ENCODE data around the gene ARID3C.
"Not testable (repeated sequence)": the region's sequence is repeated elsewhere in the genome, so short reads cannot be mapped to it uniquely, and the experiment has no call there.

ARID3C gene

DNA sequence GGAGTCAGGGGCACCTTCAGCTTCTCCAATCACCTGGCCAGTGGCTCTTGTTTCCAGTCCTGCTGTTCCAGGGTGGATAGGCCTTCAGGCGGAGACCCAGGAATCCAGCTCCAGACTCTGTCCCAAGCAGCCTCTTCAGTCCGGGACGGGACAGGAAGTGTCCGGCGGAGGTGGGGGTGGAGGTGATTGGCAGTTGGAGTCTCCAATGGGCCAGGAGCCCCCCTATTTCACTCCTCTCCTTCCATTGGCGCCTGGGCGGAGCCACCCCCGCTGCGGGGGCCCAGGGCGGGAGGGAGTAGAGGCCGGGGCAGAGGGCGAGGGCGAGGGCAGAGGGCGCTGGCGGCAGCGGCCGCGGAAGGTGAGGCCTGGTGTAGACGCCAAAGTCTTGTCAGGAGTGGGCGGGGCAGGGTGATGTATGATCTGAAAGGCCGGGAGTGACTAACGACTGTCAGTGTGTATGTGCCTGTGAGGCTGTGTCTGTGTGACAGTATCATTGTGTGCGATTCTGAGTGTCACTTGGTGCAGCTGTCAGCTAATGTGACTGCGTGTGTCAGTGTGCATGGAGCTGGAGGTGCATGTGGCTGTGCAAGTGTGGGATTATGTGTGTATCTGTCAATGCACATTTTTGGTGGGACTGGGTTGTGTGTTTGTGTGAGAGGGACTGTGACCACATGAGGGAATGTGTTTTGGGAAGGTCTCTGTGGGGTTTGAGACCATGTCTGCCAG lies 23.2 kb upstream of the ARID3C start, which contains the start of gene IL11RA:
TSS of gene IL11RA (plus strand) at position 310 of the 726 bp plus-strand sequence. CDS start 3,033 bp downstream, outside the sequence.
- peak; percentile 71 to 79 (median 76) for DNase-seq

DNA sequence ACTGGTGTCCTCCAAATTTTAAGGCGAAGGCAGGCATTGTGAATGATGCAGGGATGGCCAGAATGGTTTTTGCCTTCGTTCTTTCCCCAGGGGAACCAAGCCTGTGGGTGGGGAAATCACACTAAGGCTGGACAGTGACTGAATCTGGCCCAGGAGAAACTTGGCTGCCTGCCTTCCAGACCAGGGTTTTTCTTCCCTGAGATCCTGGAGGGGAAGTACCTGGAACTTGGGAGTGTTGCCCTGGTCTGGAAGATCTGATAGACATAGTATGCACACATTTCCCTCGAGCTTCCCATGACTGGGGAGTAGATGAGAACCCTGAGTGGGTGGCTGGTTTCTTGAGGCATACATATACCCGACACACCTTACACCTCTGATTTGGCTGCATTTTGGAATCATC lies 22.5 kb upstream of the ARID3C start:
- peak; percentile 54 to 73 (median 67) for DNase-seq

DNA sequence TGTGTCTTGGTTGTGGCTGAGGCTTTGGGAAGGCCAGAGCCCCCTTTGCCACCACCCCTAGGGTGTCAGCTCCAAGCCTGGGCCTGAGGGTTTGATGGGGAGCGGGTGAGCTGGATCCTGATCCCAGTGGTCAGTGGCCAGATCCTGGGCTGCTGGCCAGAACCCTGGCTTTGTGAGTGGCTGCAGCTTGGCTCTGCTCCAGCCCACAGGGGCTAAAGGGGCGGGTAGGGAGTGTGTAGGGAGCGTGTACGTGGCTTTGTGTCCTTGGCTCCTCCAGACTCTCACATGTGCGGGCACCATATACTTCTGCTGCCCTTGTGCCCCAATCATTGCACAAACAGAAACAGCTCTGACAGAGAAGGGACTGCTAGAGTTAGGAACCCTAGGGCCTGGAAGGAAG lies 21.9 kb upstream of the ARID3C start:
- DNase-seq = no peak

DNA sequence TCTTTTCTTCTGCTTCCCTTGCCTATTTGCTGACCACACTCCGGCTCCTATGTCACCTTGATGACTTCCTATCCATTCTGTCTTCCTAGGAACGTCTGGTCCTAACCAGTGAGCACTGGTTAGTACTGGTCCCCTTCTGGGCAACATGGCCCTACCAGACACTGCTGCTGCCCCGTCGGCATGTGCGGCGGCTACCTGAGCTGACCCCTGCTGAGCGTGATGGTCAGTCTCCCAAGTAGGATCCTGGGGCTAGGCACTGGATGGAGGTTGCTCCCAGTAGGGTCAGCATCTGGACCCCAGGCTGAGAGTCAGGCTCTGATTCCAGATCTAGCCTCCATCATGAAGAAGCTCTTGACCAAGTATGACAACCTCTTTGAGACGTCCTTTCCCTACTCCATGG lies 19.8 kb upstream of the ARID3C start:
- DNase-seq = no peak

DNA sequence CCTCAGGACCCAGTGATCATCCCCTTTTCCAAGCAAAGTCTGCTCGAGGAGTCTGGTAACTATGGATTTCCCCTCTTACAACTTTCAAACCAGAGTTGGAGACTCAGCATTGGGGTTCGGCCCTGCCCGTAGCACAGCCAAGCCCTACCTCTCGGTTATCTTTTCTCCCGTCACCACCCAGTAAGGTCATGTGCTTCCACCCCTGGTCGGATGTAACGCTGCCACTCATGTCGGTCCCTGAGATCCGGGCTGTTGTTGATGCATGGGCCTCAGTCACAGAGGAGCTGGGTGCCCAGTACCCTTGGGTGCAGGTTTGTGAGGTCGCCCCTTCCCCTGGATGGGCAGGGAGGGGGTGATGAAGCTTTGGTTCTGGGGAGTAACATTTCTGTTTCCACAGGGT lies 18.8 kb upstream of the ARID3C start:
- no peak for DNase-seq

DNA sequence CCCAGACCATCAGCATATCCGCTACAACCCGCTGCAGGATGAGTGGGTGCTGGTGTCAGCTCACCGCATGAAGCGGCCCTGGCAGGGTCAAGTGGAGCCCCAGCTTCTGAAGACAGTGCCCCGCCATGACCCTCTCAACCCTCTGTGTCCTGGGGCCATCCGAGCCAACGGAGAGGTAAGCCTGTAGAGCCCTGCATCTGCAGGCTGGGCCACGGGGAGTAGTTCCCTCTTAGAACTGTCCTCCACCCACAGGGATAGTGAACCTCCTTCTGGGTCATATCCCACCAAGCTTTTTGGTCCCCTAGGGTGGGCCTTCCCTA lies 18.2 kb upstream of the ARID3C start:
- DNase-seq = peak in 2 of 3 donors; percentile 30 to 32

DNA sequence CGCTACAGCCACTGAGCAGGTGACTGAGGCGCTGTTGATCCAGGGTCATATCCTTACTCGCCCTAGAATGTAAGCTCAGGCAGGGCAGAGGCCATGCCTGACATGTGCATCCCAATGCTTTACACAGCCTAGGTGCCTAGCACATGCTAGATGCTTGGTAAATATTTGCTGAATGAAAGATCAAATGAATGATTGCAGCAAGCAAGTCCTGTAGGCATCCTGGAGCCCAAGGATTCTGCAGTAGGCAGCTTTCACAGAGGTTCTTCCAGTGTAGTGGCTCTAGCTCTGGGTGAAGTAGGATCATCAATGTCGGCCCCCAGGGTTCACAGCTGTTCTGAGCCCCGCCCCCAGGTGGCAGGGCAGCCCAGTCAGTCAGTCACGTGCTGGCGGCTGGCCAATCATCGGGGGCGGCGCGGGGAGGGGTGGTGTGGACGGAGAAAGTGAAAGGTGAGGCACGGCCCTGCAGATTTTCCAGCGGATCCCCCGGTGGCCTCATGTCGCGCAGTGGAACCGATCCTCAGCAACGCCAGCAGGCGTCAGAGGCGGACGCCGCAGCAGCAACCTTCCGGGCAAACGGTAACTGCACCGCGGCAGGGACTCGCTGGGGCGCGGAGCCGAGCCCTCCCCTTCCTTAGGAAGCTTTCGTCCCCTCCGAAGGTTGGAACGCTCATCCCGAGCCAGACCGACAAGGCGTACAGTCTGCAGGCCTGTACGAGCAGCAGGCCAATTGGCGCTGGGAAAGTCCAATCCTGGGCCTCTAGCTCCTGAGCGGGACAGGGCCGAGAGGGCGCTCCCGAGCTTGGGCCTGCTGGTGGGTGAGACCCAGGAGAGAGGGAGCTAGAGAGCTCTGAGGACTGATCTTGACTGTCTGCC lies 17.6 kb upstream of the ARID3C start, which contains the start of gene GALT:
TSS of gene GALT (plus strand) at position 465 of the 873 bp plus-strand sequence. CDS start at position 495, 30 bp downstream.
- peak; percentile 90 to 95 (median 92) for DNase-seq

DNA sequence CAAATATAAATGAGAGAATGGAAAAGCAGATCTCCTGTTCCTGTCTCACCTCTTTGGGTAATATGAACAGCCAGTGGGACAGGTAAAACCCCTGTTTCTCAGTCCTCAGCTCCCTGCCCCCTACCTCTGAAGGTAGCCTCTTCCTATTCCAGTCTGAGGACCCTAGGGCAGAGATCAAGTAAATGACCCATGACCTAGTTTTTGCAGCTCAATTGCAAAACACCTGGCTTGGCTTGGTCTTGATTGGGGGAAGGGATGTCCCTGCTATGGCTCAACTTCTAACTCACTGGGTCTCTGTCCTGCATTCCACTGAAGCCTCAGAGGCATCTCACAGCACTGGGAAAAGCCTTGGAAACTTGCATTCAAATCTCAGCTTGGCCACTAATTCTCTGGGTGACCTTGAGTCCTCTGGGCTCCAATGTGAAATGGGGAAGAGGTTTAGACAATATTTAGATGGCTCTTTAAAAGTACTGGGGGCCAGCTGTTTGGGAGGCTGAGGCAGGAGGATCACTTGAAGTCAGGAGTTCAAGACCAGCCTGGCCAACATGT lies 16.0 kb upstream of the ARID3C start:
- DNase-seq = no peak

DNA sequence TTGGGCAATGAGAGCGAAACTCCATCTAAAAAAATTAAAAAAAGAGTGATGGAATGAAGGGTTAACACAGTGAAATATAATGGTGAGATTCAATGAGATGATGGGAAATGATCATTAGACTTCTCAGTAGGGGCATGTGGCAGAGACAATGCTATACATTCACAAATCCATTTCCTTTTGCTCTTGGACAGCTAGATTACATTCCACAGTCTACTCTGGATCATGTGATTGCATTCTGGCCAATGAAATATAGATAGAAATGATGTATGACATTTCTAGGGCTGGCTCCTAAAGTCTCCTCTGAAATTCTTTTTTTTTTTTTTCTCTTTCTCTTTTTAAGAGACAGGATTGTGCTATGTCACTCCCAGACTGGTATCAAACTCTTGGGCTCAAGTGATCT lies 13.8 kb upstream of the ARID3C start:
- no peak for DNase-seq

DNA sequence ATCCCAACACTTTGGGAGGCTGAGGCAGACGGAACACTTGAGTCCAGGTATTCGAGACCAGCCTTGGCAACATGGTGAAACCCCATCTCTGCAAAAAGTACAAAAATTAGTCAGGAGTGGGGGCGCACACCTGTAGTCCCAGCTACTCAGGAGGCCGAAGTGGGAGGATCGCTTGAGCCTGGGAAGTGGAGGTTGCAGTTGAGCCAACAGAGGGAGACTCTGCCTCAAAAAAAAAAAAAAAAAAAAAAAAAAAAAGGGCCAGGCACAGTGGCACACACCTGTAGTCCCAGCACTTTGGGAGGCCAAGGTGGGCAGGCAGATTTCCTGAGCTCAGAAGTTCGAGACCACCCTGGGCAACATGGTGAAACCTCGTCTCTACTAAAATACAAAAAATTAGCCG lies 10.5 kb upstream of the ARID3C start:
- DNase-seq = not testable (repeated sequence)

DNA sequence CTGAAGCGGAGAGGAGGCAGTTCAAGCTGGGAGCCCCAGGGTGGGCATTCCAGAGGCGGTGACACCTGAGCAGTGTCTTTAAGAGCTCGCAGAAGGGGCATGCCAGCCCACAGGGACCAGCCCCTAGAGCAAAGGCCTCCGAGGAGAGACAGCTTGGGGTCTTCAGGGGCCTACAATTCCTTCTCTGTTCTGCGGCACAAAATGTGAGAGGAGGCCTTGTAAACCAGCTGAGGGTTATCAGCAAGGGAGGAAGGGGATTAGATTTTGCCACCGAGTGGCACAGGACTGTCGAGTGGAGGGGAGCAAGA lies 9.2 kb upstream of the ARID3C start:
- DNase-seq = no peak

DNA sequence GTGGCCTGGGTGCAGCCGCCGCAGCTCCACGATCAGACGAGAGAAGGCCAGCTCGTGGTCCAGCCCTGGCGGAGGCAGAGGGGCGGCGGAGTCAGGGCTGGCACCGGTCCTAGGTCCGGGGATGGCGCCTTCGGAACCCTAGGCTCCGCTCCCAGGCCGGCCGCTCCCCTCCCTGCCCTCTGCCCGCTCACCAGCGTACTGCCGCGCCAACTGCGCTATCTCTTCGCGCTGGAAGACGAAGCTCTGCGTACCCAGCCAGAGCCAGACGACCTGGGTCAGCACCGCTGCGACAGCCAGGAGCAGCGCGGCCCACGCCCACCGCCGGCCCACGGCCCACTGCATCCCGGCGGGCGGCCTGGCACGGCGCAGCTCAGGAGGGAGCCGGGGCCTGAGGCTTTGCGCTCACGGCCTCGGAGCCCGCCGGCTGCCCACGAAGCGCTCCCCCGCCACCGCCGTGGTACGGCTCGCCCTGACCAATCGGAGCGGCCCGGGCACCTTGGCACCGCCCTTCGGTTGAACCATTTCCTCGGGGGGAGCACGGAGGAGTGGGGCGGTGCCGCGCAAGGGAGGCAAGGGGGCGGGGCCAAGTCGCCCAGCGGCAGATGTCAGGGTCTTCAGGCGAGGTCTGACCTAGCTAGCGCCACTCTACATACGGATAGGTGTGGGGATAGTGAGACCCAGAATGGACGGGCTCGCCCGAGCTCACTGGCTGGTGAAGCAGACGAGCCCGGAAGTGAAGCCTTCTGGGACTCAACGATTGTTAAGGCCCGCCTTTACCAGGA lies 8.7 kb upstream of the ARID3C start, which contains the start of gene SIGMAR1:
TSS of gene SIGMAR1 (minus strand) at position 432 of the 782 bp plus-strand sequence. CDS start at position 342, 90 bp downstream.
- peak; percentile 94 to 98 (median 96) for DNase-seq

DNA sequence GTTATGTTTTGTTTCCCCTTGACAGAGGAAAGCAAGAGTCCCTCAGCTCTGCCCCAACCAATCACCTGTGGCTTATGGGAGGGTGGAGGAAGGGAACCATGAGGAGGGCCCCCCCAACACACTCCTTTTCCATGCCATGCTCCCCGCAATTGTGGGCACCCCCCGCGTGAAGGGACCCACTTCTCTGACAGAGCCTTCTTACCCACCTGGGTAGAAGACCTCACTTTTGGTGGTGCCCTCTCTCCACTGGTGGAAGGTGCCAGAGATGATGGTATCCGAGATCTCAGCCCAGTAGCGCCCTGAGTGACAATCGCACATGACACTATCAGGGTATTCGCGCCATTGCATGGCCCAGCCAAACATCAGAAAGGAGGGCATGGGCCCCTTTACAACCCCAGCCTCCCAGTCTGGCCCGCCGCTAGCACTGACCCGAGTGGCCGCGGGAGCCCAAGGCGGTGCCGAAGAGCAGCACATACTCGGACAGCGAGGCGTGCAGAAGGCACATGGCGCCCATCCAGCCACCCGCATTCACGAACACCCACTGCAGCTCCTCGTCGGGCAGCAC lies 8.0 kb upstream of the ARID3C start:
- no peak for DNase-seq

DNA sequence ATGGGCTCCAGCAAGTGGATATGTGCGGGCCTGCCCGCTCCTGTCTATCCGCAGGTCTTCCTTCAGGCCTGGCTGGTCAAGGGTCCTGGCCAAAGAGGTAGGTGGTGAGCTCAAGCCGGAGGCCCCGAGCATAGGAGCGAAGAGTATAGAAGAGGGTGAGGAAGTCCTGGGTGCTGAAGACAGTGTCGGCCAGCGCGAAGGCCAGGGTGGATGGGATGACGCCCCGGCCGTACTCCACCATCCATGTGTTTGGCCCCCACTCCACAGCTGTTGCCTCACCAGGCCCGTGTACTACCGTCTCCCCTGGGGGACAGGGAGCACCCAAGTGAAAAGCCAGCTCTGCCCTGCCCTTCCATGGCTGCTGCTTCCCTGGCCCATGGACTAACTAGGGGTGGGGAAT lies 6.7 kb upstream of the ARID3C start:
- no peak for DNase-seq

DNA sequence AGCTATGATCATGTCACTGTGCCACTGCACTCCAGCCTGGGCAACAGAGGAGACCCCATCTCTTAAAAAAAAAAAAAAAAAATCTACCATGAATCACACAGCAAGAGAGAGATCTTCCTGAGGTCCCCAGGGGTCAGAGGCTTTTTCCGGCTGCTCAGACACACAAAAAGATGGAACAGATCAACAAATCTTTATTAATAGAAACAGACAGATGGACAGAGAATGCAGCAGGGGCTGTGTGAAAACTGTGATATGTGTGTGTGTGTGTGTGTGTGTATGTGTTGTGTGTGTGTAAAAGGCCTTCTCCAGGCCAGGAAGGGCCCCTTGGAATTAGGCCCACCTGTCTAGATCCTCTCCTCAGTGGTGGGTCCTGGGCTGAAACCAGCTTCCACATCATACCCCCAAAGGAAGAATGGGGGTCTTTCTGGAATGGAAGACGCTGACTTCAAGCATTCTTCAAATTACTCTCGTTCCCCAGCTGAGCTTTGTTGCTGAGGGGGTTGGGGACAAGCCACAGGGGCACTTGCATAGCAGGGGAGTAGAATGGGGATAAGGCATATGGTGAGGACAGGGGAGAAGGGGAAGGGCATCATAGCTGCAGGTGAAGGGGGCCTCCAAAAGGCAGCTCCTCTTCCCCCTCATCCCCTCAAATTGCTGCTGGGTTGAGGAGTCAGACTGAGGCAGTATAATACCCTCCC lies 5.8 kb upstream of the ARID3C start:
- no peak for DNase-seq

DNA sequence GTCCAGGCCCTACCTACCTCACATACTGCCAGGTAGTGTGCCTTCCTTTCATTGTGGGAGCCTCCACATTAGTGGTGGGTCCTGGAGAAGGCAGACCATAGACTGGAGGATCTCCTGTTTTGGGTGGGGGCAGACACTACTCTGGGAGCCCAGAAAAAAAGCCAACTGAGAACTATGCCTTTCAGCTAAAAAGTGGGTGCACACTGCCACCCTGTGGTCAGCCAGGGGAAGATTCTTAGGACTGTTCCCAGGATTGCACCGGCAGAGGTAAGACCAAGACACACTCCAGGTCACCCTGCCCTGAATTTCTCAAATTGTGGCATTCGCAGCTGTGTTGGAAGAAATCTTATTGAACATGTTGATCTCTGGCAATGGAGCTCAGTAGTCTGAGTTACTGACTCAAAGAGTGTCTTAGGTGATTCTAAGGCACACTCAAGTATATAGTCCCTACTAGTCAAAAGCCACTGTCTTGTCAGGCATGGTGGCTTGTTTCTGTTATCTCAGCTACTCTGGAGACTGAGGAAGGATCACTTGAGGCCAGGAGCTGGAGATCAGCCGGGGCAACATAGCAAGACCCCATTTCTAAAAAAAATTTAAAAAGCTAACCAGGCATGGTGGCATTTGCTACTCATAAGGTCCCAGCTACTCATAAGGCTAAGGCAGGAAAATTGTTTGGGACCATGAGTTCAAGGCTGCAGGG lies 5.1 kb upstream of the ARID3C start:
- DNase-seq = peak; percentile 75 to 79 (median 78)

DNA sequence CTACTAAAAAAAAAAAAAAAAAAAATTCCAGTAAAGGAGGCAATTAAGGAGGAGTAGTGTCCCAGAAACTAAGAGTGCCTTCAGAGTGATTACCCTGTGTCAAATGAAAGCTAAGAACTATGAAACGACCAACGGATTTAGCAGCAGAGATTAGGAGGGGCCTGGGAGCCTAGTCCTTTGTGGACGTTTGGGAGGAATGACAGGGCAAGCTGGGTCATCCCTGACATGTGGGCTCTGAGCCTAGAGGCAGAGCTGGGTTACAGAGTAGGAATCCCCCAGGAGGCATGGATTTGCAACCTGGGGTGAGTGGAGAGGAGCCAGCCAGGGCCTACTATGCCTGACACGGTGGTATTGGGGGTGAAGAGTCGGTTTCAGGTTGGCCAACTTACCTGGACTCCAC lies 4.3 kb upstream of the ARID3C start:
- no peak for DNase-seq

DNA sequence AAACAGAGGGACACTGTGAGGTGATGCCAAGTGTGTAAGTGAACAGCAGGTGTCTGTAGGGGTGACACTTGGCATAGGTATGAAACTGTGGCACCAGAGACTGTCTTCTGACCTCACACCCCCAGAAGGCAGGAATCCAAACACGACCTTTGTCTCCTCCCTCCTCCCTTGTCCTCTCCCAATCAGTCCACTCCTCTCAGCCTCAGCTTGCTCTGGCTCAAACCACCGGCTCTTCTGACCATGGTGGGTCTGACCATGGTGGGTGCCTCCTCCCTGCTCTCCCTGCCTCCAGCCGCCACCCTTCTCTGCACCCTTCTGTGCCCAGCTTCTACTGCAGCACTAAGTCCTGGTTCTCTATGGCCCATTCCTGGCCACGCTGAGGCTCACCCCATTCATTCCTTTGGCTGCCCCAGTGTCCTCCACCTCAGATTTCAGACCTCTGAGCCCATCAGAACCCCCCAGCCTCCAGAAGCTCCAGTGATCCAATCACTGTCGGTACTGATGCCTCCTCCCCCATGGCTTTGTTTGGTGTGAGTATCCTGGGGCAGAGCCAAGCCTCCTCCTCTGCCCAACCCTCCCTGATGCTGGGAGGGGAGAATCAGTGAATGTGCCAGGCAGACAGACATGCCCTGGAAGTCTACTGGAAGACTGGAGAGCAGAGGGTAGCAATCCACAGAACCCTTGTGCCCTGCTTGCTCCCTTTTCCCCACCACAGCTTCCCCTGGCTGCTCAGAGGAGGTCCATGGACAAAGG lies 1.7 kb upstream of the ARID3C start:
- DNase-seq = no peak

DNA sequence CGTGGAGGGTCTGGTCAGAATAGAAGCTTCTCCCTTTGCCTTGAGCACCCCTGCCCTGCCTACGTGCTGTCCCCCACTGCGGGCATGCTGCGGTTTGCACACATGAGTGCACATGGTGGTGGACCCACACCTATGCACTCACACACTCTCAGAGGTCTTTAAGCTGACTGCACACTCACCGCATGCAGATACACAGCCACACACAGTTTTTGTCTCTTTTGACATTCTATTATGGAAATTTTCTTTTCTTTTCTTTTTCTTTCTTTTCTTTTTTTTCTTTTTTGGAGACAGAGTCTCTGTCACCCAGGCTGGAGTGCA lies 584 bp upstream of the ARID3C start:
- DNase-seq = no peak
